CD14-positive monocyte (primary cell): ENCODE measurements around the gene ZNF776. TPM values are rescaled to one million over a fixed set of nuclear protein-coding genes. Genes with fewer than 3 reads are reported as not detected.

Experiments
- DNase-seq, 3 donors: peaks; one replicate each; pipeline ENCODE4 v3.0.0-alpha.2; 2011 to 2022
- H2AFZ ChIP-seq: 2 replicates; pipeline ENCODE4 v1.6.0; 2012; ENCODE audit warnings: mild to moderate bottlenecking, low read depth, low read length, inconsistent platforms; ENCODE audit not compliant: insufficient read depth, poor library complexity, severe bottlenecking
- H3K27ac ChIP-seq, 2 donors: 1 replicate in 1 of 2; 2 replicates in 1 of 2; pipeline ENCODE4 v1.5.1; 2012 to 2013; ENCODE audit warnings: low read length in 2 of 2, control low read depth in 1 of 2, inconsistent platforms in 1 of 2, low read depth in 1 of 2, mild to moderate bottlenecking in 1 of 2
- H3K27me3 ChIP-seq, 2 donors: one replicate each; pipeline versions ENCODE4 v1.6.0 to v1.6.1; 2011 to 2013; ENCODE audit warnings: low read length in 2 of 2; ENCODE audit not compliant: control insufficient read depth in 2 of 2, insufficient read depth in 2 of 2
- H3K36me3 ChIP-seq, 2 donors: replicated peaks in 1 of 2; 1 replicate in 1 of 2; 2 replicates in 1 of 2; pipeline versions ENCODE4 v1.5.1 to v1.6.1; 2012 to 2013; ENCODE audit warnings: low read length in 2 of 2, control low read depth in 1 of 2, inconsistent platforms in 1 of 2, mild to moderate bottlenecking in 1 of 2; ENCODE audit not compliant: insufficient read depth in 2 of 2, control insufficient read depth in 1 of 2
- H3K4me1 ChIP-seq, 2 donors: 1 replicate in 1 of 2; 2 replicates in 1 of 2; pipeline versions ENCODE4 v1.5.1 to v1.6.1; 2012 to 2013; ENCODE audit warnings: low read length in 2 of 2, control low read depth in 1 of 2, inconsistent platforms in 1 of 2, mild to moderate bottlenecking in 1 of 2, moderate library complexity in 1 of 2; ENCODE audit not compliant: insufficient read depth in 2 of 2, control insufficient read depth in 1 of 2
- H3K4me2 ChIP-seq: replicated peaks from 2 replicates; pipeline ENCODE3; 2012; ENCODE audit warnings: low read length, moderate library complexity, mild to moderate bottlenecking; ENCODE audit not compliant: poor library complexity, severe bottlenecking; ENCODE audit errors: extremely low read depth
- H3K4me3 ChIP-seq, 3 experiments: fragments of 200-600 bp in 1 of 3; sonication (generic) in 1 of 3; replicated peaks in 1 of 3; 1 replicate in 2 of 3; 2 replicates in 1 of 3; pipeline ENCODE4 v1.5.1; 2011 to 2013; ENCODE audit warnings: low read length in 3 of 3, mild to moderate bottlenecking in 3 of 3, control low read depth in 2 of 3, low read depth in 2 of 3, inconsistent platforms in 1 of 3, moderate library complexity in 1 of 3
- H3K79me2 ChIP-seq: 2 replicates; pipeline ENCODE4 v1.6.0; 2012; ENCODE audit warnings: mild to moderate bottlenecking, control low read depth, inconsistent platforms, low read length, moderate library complexity; ENCODE audit not compliant: insufficient read depth
- H3K9ac ChIP-seq: 2 replicates; pipeline ENCODE4 v1.6.0; 2017; ENCODE audit warnings: low read length, mild to moderate bottlenecking; ENCODE audit not compliant: insufficient read depth, poor library complexity, severe bottlenecking
- H3K9me3 ChIP-seq, 2 donors: replicated peaks in 1 of 2; 1 replicate in 1 of 2; 2 replicates in 1 of 2; pipeline versions ENCODE4 v1.5.1 to v1.6.1; 2012 to 2013; ENCODE audit warnings: low read length in 2 of 2, control low read depth in 1 of 2; ENCODE audit not compliant: control insufficient read depth in 1 of 2, insufficient read depth in 1 of 2
- H4K20me1 ChIP-seq: 2 replicates; pipeline ENCODE4 v1.6.0; 2012; ENCODE audit warnings: mild to moderate bottlenecking, low read length, control low read depth, moderate library complexity; ENCODE audit not compliant: insufficient read depth
- H3K27ac Mint-ChIP-seq, 7 donors: one replicate each; pipeline ENCODE4 v1.8.0; 2020; ENCODE audit warnings: mild to moderate bottlenecking in 7 of 7, mixed read lengths in 7 of 7, moderate library complexity in 6 of 7, inconsistent platforms in 2 of 7
- H3K27me3 Mint-ChIP-seq, 3 donors: one replicate each; pipeline ENCODE4 v1.8.0; 2021 to 2022; ENCODE audit warnings: low read depth in 3 of 3, mild to moderate bottlenecking in 3 of 3, mixed read lengths in 3 of 3, moderate library complexity in 3 of 3, inconsistent platforms in 1 of 3
- H3K36me3 Mint-ChIP-seq, 2 donors: one replicate each; pipeline ENCODE4 v1.8.0; 2020; ENCODE audit warnings: mixed read lengths in 2 of 2, inconsistent platforms in 1 of 2, mild to moderate bottlenecking in 1 of 2
- H3K4me1 Mint-ChIP-seq: one replicate; pipeline ENCODE4 v1.8.0; 2020; ENCODE audit warnings: mild to moderate bottlenecking, mixed read lengths
- H3K4me3 Mint-ChIP-seq, 2 donors: one replicate each; pipeline ENCODE4 v1.8.0; 2020; ENCODE audit warnings: mild to moderate bottlenecking in 2 of 2, mixed read lengths in 2 of 2, moderate library complexity in 1 of 2
- H3K9me3 Mint-ChIP-seq, 7 donors: one replicate each; pipeline ENCODE4 v1.8.0; 2020 to 2022; ENCODE audit warnings: mixed read lengths in 7 of 7, mild to moderate bottlenecking in 6 of 7, moderate library complexity in 6 of 7, inconsistent platforms in 2 of 7
- WGBS: methylation state at CpG from one replicate; pipeline ENCODE4 v1.1.5; 2013; ENCODE audit warnings: missing lambda C conversion rate; ENCODE audit not compliant: insufficient coverage; 5-methylcytosine and 5-hydroxymethylcytosine counted together
- intact Hi-C, 2 donors: fragments of 100-400 bp; cut with micrococcal nuclease; formaldehyde crosslinking; loops; one replicate each; pipeline versions ENCODE4 v1.15.0 to v1.15.1; 2023
- polyA plus RNA-seq, 3 donors: library from polyadenylated mRNA; depleted of rRNA in 1 of 3; unstranded in 2 of 3; stranded (reverse) in 1 of 3; fragments of 300-500 nt in 2 of 3; fragments of >200 nt in 1 of 3; fragmentation: Illumina TruSeq in 2 of 3; gene quantifications; 1 replicate in 2 of 3; 2 replicates in 1 of 3; pipeline ENCODE4 v1.2.3, GENCODE V29; 2012 to 2021
- TF ChIP-seq, protein P1 (sequence below): fragments of 200-600 bp; IDR thresholded peaks from one replicate; pipeline ENCODE4 v1.8.0; 2022; ENCODE audit warnings: antibody characterized with exemption, mild to moderate bottlenecking

ZNF776 gene
- polyA plus RNA-seq, 3 donors = 1.9 to 4.4 (median 2.9) TPM

DNA sequence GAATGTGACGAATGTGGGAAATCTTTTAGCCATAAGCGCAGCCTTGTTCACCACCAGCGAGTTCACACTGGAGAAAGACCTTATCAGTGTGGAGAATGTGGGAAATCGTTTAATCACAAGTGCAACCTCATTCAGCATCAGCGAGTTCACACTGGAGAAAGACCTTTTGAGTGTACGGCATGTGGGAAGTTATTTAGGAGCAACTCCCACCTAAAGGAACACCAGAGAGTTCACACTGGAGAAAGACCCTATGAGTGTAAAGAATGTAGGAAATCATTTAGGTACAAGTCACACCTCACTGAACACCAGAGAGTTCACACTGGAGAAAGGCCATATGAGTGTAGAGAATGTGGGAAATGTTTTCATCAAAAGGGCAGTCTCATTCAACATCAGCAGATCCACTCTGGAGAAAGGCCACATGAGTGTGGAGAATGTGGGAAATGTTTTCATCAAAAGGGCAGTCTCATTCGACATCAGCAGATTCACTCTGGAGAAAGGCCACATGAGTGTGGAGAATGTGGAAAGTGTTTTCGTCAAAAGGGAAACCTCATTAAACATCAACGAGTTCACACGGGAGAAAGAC is 7.6 kb downstream of the ZNF776 start:
- no peak overlapping the region for H3K4me2 ChIP-seq
- 100% methylated on average over 4 of the region's 10 CpGs for WGBS
- H3K27me3 ChIP-seq = no peaks in the 10 kb centered on the region
- H3K36me3 ChIP-seq = peaks cover 55 to 100% of the 10 kb centered on the region in 2 donors
- H3K79me2 ChIP-seq = peaks cover 15% of the 10 kb centered on the region
- H3K27me3 Mint-ChIP-seq = peaks cover 0 to 2% (median 0%) of the 10 kb centered on the region in 3 donors
- TF ChIP-seq, protein P1, sequence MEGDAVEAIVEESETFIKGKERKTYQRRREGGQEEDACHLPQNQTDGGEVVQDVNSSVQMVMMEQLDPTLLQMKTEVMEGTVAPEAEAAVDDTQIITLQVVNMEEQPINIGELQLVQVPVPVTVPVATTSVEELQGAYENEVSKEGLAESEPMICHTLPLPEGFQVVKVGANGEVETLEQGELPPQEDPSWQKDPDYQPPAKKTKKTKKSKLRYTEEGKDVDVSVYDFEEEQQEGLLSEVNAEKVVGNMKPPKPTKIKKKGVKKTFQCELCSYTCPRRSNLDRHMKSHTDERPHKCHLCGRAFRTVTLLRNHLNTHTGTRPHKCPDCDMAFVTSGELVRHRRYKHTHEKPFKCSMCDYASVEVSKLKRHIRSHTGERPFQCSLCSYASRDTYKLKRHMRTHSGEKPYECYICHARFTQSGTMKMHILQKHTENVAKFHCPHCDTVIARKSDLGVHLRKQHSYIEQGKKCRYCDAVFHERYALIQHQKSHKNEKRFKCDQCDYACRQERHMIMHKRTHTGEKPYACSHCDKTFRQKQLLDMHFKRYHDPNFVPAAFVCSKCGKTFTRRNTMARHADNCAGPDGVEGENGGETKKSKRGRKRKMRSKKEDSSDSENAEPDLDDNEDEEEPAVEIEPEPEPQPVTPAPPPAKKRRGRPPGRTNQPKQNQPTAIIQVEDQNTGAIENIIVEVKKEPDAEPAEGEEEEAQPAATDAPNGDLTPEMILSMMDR = no peak
- no peak overlapping the region for H3K27ac ChIP-seq
- H3K4me1 Mint-ChIP-seq = peaks cover 5% of the 10 kb centered on the region
- no peaks in the 10 kb centered on the region for H4K20me1 ChIP-seq
- no peak overlapping the region for H3K4me3 Mint-ChIP-seq
- H3K9me3 Mint-ChIP-seq = peaks cover 40 to 97% (median 69%) of the 10 kb centered on the region in 7 donors
- peak overlapping the region in 1 of 3 experiments; percentile 25 for H3K4me3 ChIP-seq
- DNase-seq = no peak
- no peak overlapping the region for H2AFZ ChIP-seq
- H3K9me3 ChIP-seq = peaks cover 62 to 98% of the 10 kb centered on the region in 2 donors
- no peak overlapping the region for H3K27ac Mint-ChIP-seq
- H3K4me1 ChIP-seq = no peaks in the 10 kb centered on the region
- H3K36me3 Mint-ChIP-seq = peaks cover 82% of the 10 kb centered on the region in 2 donors
- H3K9ac ChIP-seq = no peak overlapping the region
- intact Hi-C loops = no loop called here

DNA sequence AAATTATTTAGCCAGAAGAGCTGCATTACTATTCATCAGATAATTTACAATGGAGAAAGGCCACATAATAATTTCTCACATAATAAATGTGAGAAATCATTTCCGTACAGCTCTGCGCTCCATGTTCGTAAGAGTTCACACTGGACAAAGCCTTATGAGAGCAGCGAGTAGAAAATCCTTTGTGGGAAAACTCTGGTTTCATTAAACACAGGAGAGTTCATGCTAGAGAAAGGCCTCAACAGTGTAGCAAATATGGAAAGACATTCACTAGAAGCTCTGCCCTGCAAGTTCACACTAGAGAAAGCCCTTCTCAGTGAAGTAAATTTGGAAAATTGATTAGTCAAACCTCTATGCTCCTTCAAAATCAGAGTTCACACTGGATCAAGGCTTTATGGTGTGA is 8.4 kb downstream of the ZNF776 start:
- intact Hi-C loops = no loop called here
- H3K9me3 Mint-ChIP-seq = peaks cover 34 to 97% (median 70%) of the 10 kb centered on the region in 7 donors
- Histone ChIP-seq H2AFZ (no peak overlapping the region), H4K20me1 (no peaks in the 10 kb centered on the region), H3K4me2 (no peak overlapping the region), H3K79me2 (peaks cover 7% of the 10 kb centered on the region), H3K9ac (no peak overlapping the region), H3K27ac (no peak overlapping the region), H3K4me3 (peak overlapping the region in 1 of 3 experiments; percentile 25), H3K4me1 (no peaks in the 10 kb centered on the region), H3K36me3 (peaks cover 51 to 100% of the 10 kb centered on the region in 2 donors), H3K9me3 (peaks cover 68 to 98% of the 10 kb centered on the region in 2 donors), H3K27me3 (no peaks in the 10 kb centered on the region)
- H3K36me3 Mint-ChIP-seq = peaks cover 80 to 84% of the 10 kb centered on the region in 2 donors
- H3K27ac Mint-ChIP-seq = no peak overlapping the region
- TF ChIP-seq, protein P1 = no peak
- WGBS = no CpG with 5 or more reads among the region's 4 CpGs
- DNase-seq = no peak
- peaks cover 2% of the 10 kb centered on the region for H3K4me1 Mint-ChIP-seq
- H3K27me3 Mint-ChIP-seq = peaks cover 0 to 2% (median 0%) of the 10 kb centered on the region in 3 donors
- H3K4me3 Mint-ChIP-seq = no peak overlapping the region
